HG03175 (cell line): ENCODE results near the gene RNF150.
"Not testable (repeated sequence)": the region's sequence is repeated elsewhere in the genome, so short reads cannot be mapped to it uniquely, and the experiment has no call there.

Source experiments
- ATAC-seq: cut with Tn5 transposase; IDR thresholded peaks from one replicate; pipeline ENCODE4 v1.9.1; 2021; ENCODE audit warnings: mild to moderate bottlenecking, moderate library complexity; ENCODE audit not compliant: unreplicated experiment

The RNF150 gene

DNA sequence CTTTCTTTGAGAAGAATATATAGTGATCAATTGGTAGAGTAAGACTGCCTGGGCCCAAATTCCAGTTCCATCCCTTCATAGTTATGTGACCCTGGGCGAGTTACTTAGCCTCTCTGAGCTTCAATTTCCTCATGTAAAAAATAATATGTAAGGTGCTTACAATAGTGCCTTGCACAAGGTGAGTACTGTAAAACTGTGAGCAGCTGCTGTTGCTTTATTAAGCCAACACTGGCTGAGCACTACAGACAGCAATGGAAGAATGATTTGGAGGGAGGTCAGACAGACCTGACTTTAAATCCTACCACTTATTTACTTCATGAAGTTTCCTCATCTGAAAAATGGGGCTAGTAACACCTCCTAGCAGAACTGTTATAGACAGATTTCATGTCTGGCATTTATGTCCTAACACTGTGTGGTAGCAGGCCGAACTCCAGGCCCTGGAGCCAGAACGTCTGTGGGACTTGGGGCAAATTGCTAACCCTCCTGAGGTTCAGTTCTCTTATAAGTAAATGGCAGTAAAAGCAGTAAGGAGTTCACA, 53.8 kb downstream of the RNF150 start:
- ATAC-seq: no peak

DNA sequence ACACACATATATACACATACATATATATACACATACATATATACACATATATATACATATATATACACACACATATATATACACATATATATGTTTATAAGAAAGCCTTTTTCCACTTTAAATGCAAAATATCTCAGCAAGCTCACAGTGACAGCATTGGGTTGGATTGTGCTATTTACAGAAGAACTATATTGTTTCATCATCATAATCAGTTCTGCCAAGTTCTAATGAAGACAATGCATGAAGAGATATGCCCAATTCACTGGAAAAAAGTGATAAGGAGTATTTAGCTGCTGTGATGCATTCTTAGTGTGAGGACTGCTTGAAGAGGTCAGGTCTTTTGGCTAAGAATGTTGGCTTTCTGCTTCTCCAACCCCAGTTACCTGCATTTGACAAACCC, 54.4 kb downstream of the RNF150 start:
- ATAC-seq: no peak

DNA sequence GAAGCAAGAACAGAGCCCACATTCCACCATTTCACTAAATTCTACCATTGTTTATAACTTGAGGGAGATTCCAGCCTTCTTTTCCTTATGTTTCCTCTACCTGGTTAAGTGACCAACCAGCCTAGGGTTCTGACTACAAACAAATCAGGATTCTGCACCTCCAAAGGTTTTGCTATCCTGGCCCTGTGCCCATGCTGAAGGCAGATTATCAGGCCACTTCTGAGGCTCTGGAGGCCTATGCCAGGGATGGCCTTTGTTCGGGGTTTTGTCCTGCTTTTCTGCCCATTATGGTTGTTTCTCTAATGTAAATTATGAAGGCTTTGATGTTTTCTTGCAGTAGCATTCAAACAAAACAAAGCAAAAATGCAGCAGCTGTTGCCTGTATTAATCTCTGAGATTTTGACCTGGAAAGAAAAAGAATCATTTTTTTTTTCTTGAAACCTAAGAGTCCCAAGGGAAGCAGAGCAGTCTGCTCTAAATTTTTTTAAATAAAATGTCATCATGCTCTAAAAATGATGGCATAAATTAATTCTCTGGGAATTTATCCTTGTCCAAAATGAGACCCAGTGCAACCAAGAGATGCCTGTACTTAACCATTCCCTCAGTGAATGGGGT, 55.6 kb downstream of the RNF150 start:
- no peak for ATAC-seq

DNA sequence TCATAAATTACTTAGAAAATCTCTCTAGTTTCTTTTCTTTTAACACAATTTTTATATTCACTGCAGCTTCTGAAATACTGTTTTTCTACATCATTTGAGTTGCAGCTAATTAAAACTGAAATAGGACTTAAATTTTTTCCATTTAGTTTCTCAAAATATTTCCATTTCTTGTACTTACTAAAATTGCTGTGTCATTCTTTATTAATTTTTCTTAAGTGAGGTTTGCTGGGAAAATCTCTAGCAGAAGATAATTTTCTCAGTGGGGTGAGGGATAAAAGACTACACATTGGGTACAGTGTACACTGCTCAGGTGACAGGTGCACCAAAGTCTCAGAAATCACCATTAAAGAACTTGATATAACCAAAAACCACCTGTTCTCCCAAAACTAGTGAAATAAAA, 57.7 kb downstream of the RNF150 start:
- ATAC-seq: no peak

DNA sequence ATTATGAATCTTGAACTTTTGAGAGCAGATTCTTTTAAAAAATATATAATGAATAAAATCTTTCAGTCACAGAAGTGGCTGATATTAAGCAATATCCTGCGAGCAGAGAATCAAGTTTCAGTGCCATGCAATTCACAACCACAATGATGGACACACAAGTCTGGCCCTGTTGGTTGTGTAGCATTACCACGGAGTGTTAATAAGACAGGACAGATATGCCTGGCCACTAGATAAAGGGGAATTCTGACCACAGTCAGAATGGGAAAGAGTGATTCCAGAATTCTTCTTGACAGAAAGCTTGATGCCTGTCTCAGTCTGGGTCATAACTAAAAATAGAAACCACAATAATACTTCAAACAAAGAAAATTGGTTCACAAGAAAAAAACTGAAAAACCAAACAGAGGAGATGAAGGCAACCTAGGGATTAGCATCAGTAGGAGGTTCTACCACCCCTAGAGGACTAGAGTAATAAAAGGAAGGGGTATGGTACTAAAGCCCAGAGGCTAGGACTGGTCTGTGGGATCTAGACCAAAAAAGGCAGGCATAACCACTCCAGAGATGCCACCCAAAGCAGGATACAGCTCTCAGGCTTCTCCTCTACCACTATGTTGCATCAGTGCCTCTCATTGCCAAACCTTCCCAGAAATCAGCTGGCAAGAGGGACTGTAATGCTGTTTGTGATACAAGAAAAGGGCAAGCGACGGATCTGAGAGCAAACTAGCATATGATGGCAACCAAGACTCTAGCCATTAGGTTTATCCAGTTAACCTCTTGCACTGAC, 59.0 kb downstream of the RNF150 start:
- ATAC-seq: no peak

DNA sequence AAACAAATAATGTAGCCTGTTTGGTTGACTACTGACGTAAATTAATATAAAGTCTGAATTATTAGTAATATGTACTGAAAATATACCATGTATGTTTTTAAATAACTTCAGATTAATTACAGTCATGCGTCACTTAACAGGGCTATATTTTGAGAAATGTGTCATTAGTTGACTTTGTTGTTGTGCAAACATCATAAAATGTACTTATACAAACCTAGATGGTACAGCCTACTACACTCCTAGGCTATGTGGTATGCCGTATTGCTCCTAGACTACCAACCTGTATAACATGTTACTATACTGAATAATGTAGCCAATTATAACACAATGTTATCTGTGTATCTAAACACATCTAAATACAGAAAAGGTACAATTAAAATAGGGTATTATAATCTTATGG, 66.6 kb downstream of the RNF150 start:
- ATAC-seq: no peak

DNA sequence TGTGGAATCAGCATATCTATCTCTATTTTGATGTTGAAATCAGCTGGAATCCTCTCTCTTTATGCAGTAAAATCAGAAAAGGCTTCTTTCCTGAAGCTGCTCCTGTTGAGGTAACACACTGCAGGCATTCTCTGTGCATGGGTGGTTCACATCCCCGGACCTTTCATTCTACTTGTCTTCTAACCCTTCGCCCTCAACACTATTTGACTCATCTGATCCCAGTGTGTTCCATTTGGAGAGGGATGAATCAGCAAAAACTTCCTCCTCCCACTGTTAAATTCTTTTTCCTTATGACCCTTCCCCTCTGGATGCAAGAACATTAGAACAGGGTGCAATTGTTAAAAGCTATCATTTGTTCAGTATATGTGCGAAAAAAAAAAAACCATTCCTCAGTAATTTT, 67.4 kb downstream of the RNF150 start:
- no peak for ATAC-seq

DNA sequence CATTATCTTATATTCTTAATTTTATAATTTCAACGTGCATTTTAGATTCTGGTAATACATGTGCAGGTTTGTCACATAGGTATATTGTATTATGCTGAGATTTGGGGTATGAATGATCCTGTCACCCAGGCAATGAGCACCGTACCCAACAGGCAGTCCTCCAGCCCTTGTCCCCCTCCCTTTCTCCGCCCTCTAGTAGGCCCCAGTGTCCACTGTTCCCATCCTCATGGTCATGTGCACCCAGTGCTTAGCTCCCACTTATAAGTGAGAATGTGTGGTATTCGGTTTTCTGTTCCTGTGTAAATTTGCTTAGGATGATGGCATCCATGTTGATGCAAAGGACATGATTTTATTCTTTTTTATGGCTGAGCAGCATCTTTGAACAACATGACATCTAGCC, 70.6 kb downstream of the RNF150 start:
- no peak for ATAC-seq

DNA sequence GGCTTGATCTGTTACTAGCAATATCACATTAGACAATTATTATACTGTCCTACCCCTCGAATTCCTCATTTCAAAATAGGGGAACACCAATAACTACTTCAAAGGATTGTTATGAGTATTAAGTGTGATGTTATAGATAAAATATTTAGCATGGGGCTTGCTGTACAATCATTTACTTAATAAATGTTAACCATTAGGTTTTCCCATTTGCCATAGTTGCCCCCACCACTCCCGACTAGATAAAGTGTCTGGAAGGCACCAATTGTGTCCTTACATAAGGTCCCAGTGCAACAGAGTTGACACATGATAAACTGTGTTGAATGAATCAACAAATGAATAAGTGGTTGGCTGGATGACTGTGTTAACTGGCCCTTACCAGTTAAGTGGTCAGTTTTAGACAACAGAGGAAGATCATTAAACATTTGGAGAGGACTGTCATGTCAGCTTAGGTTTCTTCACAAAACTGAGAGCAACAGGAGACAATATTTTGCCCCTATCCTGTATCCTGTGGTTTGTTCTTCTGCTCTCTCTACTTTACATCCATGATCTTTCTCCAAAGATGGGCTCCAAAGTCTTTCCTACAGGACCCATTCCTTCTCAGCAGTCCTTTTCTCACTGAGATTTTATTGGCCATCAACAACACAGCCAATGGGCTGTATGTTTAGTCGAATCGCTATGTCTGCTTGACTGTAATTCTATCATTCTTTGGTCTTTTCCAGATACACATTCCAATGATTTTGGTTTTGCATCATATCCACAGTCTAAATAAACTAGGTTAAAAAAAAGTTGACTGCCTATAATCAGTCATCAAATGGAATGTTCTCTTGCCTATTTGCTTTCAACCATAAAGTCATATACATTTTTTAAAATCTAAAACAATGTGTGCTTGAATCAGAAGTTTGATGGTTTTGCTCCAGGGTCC, 74.4 kb downstream of the RNF150 start:
- no peak for ATAC-seq

DNA sequence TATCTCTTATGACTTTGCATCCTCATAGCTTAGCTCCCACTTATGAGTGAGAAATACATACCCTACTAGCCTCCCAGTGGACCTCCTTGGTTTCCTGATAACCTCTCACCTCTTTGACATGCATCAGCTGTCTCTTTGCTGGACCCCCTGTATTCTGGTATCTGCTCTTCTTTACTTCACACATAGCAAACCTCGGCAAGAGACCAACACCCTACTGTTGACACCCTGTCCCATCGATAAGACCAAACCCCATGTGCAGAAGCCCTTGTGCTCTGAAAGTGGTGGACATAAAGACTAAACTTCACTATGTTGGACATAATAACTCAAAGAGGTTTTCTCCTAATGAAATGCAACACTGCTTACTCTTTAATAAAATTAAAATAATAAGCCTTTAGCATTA, 75.7 kb downstream of the RNF150 start:
- no peak for ATAC-seq

DNA sequence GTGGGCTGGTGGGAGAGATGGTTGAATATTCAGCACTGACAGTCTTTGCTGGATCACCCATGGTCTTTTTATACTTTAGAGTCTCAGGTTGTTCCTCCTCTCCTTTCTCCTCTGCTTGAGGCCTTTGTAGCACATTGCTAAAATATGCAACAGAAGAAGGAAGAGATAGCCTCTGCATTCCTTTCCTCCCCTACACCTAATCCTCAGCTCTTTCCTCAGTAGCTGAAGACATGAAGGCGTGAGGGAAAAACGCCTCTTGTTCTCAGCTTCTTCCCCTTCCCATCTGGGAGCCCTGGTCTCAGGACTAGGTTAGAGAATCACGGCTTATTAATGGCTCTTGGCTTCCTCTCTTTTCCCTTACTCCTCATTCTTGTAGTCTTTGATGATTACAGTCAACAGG, 76.8 kb downstream of the RNF150 start:
- no peak for ATAC-seq

DNA sequence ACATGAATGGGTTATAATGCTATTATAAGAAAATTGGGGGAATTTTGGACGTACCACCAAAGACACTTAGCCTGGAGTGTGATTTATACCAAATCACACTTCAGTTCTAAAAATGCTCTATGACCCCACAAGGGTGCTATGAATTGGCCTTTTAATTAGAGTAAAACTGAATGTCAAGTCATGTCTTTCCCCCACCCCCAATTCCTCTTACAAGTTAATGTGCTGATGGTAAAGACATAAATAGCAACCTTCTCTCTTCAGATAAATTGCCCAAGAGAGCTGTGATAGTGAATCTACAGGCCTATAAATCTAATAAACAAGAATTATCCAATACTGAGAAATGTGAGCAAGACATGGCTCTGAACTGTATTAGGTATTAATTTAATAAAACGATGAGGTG, 78.8 kb downstream of the RNF150 start:
- no peak for ATAC-seq

DNA sequence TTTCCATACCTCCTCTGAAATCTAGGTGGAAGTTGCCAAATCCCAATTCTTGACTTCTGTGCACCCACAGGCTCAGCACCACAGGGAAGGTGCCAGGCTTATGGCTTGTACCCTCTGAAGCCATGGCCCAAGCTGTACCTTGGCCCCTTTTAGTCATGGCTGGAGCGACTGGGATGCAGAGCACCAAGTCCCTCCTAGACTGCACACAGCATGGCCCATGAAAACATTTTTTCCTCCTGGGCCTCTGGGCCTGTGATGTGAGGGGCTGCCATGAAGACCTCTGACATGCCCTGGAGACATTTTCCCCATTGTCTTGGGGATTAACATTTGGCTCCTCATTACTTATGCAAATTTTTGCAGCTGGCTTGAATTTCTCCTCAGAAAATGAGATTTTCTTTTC, 82.3 kb downstream of the RNF150 start:
- ATAC-seq: not testable (repeated sequence)

DNA sequence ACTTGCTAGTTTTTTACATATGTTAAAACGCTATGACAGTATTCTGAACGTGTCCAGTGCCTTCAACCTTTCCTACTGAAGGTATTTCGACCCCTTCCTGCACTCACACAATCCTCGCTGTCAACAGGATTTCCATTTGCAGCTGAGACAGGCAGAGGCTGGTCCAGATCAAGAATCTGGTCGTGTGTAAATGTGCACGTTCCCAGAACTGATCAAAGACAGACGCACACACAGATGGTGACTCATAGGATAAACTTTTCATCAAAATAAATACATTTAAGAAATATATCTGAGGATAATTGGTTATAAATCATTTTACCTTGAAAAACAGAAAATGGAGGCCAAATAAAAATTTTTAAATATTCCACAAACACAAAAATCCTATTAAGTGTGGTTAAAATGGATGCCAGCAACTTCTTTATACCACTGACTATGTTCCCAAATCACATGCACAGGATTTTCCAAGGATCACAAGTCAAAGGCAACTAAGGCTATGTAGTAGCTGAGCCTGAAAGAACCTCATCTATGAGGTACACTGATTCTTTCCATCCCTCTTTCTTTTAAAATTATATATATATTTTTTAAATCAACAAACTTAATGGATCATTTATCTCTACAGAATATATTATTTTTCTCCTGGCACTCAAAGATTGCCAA, 85.9 kb downstream of the RNF150 start:
- ATAC-seq: no peak

DNA sequence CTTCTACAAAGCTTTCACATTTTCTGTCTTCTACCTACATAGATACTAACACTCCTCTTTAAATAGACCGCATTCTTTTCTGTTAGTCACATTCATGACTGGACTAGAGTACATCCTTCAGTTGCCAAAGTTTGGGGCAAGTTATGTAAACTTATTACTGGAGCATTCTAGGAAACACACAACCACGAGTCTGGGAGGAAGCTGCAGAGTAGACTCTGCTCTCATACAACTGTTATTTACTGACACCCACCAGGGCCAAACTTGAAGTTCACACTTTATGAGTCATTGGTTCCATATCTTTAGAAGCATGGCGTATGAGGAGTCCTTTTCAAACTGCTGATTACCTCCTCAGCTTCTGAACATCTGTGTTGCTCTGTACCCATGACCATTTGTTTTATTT, 87.0 kb downstream of the RNF150 start:
- ATAC-seq: no peak

DNA sequence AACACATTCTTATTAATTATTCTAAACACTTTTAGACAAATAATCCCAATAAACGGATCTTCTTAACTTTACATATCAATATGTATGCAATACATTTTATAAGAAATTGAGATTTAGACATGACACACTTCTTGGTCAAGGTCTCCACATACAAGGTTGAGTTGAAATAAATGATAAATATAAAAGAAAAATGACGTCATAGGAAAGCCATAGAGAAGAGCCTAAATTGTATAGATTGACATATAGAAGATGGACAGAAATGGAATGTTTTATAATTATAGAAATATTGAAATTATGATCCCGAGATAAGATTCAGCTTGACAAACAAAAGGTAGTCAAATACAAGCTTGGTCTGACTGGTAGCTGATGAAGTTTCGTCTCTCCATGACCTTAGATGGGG, 87.4 kb downstream of the RNF150 start:
- ATAC-seq: no peak

DNA sequence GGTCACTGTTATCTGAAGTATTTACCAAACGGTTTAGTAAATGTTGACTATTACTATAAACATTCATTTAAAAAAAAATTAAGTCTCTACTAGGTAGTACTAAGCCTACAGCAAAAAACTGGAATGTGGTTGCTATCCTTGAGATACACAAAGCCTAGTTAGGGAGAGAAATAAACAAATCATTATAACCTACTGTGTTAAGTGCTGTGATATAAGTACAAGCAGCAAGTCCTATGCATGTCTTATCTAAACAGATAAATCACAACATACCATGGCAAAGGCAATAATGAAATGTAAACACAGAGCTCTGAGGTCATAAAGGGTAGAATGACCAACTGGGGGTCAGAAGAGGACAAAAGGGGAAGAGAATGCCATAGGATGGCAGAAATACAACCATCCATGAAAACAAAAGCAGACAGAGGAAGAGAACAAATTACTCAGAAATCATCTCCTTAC, 92.2 kb downstream of the RNF150 start:
- no peak for ATAC-seq

DNA sequence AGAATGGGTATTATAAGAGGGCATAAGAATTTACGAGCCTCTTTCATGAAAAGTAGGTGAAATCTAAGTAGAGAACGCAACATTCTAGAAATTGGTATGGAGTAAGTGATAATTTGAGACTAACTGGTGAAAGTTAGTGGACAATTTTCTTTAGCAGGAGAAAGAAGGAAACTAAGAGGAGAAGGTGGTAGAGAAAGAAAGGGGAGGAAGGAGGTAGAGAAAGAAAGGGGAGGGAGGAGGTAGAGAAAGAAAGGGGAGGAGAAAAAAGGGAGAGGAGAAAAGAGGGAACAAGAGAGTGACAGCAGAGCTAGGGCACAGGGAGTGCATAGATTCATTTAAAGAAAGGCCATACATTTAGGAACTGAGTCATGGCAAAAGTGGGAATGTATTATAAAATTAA, 94.1 kb downstream of the RNF150 start:
- ATAC-seq: no peak

DNA sequence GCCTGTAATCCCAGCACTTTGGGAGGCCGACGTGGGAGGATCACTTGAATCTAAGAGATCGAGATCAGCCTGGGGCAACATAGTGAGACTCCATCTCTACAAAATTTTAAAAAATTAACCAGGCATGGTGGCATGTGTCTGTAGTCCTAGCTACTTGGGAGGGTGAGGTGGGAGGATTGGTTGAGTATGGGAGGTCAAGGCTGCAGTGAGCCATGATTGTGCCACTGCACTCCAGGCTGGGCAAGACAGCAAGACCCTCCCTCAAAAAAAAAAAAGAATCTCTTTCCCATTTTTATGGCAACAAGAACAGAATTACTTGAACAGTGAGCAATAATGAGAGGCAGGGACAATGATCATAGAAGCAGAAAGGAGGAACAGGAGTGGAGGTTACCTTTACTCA, 94.8 kb downstream of the RNF150 start:
- no peak for ATAC-seq

DNA sequence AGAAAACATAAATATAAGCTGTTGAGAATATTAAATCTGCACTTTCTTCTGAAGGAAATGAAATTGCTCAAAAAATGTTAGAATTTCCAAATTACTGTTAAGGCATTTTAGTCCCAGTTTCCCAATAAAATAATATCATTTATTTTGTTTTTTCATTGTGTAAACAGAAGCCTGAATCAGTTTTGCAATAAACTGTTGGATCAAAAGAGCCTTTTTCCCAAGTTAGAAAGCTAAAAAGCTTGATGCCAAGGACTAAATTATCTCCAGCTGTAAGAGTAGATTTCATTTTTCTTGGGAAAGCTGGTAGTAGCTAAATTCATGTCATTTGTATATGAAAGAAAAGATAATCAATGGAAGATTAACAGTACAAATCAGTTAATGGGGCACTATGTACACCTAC, 95.8 kb downstream of the RNF150 start:
- no peak for ATAC-seq

DNA sequence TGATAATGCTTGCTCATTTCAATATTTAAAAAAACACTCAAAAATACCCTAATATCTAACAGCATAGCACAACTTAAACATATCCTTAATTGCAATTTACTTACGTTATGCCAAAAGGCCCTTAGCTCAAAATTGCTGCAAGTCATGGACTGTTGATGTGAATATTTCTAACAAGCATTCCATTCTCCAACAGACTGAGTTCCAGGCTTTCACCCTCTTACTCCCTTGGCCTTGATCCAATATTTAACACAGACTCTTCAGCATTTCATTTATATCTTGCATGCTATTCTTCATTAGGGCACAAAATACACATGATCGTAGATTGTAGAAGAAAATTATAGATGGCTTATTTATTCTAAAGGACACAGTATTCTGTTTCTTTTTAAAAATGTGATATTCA, 96.5 kb downstream of the RNF150 start:
- ATAC-seq: no peak
